Right atrium auricular region (tissue), 2 donors: ENCODE data around the gene TTC39C. TPM values are rescaled to one million over a fixed set of nuclear protein-coding genes. Genes with fewer than 3 reads are reported as not detected.
A peak's percentile ranks its signal among the peaks of the same experiment; 100 is the strongest.

Source experiments
- DNase-seq: peaks from one replicate; pipeline ENCODE4 v3.0.0-alpha.2; 2019; ENCODE audit warnings: low spot score
- H3K27ac ChIP-seq, 2 donors: fragments of 200-600 bp; sonication (generic); 1 replicate in 1 of 2; 2 replicates in 1 of 2; pipeline ENCODE4 v1.5.1; 2016 to 2019
- H3K27me3 ChIP-seq, 2 donors: fragments of 200-600 bp; sonication (generic); one replicate each; pipeline versions ENCODE4 v1.5.1 to v1.6.0; 2017 to 2019
- H3K36me3 ChIP-seq: fragments of 200-600 bp; sonication (generic); one replicate; pipeline ENCODE4 v1.5.1; 2016
- H3K4me1 ChIP-seq, 2 donors: fragments of 200-600 bp; sonication (generic); one replicate each; pipeline versions ENCODE4 v1.5.1 to v1.6.0; 2017 to 2019
- H3K4me3 ChIP-seq, 2 donors: fragments of 200-600 bp; sonication (generic); 1 replicate in 1 of 2; 2 replicates in 1 of 2; pipeline ENCODE4 v1.5.1; 2017 to 2019; ENCODE audit warnings: mild to moderate bottlenecking in 1 of 2, moderate library complexity in 1 of 2
- H3K9me3 ChIP-seq, 2 donors: fragments of 200-600 bp; sonication (generic); one replicate each; pipeline ENCODE4 v1.5.1; 2019
- total RNA-seq, 2 donors: library from RNA; depleted of rRNA; stranded (reverse); fragments of >200 nt; gene quantifications; one replicate each; pipeline ENCODE4 v1.1.0, GENCODE V29; 2016
- TF ChIP-seq, protein P1 (sequence below), 2 donors: fragments of 200-600 bp; sonication (generic); IDR thresholded peaks; one replicate each; pipeline ENCODE4 v1.5.1; 2019; ENCODE audit warnings: antibody characterized with exemption in 2 of 2

Gene TTC39C
- total RNA-seq, 2 donors from 2014 or later = 4.2 to 10.3 TPM

DNA sequence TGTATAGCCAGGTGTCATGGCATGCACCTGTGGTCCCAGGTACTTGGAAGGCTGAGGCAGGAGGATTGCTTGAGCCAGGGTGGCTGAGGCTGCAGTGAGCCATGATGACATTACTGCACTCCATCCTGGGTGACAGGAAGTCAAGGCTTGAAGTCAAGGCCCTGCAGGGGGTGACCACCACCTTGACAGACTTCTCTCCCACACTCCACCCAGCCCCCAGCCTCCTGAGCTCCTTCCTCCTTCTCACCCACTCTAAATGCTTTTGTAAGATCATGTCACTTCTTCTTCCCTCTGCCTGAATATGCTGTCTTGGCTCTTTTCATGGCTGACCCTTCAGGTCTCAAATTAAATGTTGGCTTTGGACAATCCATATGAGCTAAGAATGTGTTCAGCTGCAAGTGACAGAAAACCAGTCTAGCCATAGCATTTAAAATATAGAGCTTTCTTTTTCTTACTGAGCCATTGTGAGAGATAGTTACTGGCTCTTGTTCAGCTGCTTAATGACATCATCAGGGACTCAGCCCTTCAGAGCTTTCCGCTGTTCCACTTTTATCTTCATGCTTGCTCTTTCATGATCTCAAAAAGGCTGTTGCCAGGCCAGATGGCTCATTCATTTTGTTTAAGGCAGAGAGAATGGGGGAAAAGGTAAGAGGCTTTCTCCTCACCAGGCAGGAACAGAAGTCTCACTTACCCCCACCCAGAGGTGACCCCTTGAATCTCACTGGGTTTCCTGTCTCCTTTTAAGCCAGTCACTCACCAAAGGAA lies 36.7 kb upstream of the TTC39C start:
- no peak for DNase-seq
- Histone ChIP-seq H3K4me1 (peaks cover 0 to 10% of the 10 kb centered on the region in 2 donors), H3K36me3 (no peaks in the 10 kb centered on the region), H3K9me3 (no peaks in the 10 kb centered on the region), H3K27me3 (no peaks in the 10 kb centered on the region), H3K27ac (no peak overlapping the region), H3K4me3 (no peak overlapping the region)
- TF ChIP-seq, protein P1, sequence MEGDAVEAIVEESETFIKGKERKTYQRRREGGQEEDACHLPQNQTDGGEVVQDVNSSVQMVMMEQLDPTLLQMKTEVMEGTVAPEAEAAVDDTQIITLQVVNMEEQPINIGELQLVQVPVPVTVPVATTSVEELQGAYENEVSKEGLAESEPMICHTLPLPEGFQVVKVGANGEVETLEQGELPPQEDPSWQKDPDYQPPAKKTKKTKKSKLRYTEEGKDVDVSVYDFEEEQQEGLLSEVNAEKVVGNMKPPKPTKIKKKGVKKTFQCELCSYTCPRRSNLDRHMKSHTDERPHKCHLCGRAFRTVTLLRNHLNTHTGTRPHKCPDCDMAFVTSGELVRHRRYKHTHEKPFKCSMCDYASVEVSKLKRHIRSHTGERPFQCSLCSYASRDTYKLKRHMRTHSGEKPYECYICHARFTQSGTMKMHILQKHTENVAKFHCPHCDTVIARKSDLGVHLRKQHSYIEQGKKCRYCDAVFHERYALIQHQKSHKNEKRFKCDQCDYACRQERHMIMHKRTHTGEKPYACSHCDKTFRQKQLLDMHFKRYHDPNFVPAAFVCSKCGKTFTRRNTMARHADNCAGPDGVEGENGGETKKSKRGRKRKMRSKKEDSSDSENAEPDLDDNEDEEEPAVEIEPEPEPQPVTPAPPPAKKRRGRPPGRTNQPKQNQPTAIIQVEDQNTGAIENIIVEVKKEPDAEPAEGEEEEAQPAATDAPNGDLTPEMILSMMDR (IDR thresholded peaks at IDR 0.05) = no peak

DNA sequence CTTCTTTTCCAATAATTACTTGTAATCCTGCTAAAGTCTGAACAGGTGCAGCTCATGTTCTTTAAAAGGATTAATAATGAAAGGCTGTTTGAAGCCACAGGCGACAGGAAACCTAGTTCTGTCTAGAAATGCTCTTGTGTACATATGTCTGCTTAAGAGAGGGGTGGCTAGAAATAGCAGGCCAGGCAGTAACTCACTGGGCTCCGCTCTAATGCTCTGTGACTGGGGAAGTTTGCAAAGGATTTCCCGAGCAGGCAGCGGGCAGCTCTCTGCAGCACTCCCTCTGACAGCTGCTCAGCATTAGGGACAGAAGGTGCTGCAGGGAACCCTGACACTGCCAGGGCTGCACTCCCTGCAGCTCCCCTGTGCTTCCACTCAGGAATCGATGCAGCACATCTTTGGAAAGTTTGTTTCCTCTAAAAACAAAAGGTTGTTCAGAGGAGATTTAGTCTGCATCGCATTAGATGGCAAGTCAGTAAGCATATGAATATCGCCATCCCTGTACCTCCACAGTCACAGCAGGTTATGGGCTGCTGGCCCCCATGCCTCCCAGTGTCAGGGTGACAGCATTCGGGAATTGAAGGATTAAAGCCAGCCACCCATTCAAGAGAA lies 33.1 kb upstream of the TTC39C start:
- TF ChIP-seq, protein P1 (IDR thresholded peaks at IDR 0.05) = no peak
- H3K4me1 ChIP-seq = peaks cover 0 to 11% of the 10 kb centered on the region in 2 donors
- H3K9me3 ChIP-seq = no peaks in the 10 kb centered on the region
- H3K36me3 ChIP-seq = no peaks in the 10 kb centered on the region
- H3K27me3 ChIP-seq = no peaks in the 10 kb centered on the region
- DNase-seq = no peak
- no peak overlapping the region for H3K27ac ChIP-seq
- no peak overlapping the region for H3K4me3 ChIP-seq

DNA sequence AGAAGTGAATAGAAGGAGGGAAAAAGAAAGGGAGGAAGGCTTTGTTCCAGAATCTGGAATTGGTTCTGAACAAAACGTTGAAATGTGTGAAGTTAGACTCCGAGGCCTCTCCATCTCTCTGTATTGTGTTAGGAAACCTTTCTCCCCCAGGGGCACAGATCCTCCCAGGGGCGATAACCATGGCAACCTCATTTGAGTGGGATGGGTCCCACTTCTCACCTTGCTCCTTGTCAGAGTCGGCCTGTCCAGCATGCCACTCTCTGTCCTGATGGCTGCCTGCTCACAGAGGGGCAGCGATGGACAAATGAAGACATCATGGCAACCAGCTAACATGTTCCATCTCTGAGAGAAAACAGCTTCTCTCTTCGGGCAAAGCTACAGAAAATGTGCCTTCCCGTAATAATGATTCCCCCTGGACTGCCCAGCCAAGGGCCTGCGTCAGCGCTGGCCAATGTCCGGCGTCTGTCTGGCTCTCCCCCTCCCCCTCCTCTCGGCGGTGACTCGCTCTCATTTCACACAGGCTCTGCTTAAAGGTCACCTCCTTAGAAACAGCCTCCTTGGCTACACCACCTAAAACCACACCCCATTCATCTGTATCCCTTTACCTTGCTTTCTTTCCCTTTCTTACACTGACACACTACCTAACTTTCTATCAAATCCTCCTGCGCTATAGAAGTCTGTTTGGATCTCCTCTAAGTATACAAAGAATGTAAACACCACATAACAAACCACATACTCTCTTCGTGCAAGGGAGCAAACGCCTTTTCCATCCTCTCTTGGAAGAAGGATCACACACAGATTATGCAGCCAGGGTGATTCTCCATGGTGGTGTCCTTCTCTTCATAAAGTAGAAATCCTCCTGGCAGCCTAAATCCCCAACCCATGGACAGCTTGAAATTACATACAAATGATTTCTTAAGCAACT lies 32.1 kb upstream of the TTC39C start:
- peak; percentile 91 for DNase-seq
- TF ChIP-seq, protein P1 (IDR thresholded peaks at IDR 0.05) = no peak
- no peaks in the 10 kb centered on the region for H3K9me3 ChIP-seq
- no peaks in the 10 kb centered on the region for H3K27me3 ChIP-seq
- peaks cover 0 to 11% of the 10 kb centered on the region in 2 donors for H3K4me1 ChIP-seq
- peak overlapping the region; percentile 7 to 51 for H3K27ac ChIP-seq
- no peak overlapping the region for H3K4me3 ChIP-seq
- no peaks in the 10 kb centered on the region for H3K36me3 ChIP-seq

DNA sequence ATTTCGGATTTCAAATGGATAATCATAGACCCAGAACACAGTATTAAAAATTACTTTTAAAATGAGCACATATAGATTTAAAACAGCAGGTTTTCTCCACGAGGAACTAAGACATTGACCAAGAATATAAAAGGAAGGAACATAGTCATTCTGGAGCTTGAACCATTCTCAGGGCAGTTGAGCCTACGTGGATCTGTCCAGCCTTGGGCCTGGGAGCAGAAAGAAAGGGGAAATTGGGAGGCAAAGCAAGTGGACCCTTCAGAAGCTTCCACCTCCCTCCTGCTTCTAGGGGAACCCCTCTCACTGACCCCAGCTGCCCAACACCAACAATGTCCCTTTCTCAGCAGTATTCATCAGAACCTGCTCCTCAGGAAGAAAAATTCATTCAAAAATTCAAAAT lies 31.4 kb upstream of the TTC39C start:
- Histone ChIP-seq H3K9me3 (no peaks in the 10 kb centered on the region), H3K27me3 (no peaks in the 10 kb centered on the region), H3K4me1 (peaks cover 0 to 11% of the 10 kb centered on the region in 2 donors), H3K27ac (peak overlapping the region in 1 of 2 donors; percentile 51), H3K36me3 (no peaks in the 10 kb centered on the region), H3K4me3 (no peak overlapping the region)
- TF ChIP-seq, protein P1 (IDR thresholded peaks at IDR 0.05) = no peak
- no peak for DNase-seq

DNA sequence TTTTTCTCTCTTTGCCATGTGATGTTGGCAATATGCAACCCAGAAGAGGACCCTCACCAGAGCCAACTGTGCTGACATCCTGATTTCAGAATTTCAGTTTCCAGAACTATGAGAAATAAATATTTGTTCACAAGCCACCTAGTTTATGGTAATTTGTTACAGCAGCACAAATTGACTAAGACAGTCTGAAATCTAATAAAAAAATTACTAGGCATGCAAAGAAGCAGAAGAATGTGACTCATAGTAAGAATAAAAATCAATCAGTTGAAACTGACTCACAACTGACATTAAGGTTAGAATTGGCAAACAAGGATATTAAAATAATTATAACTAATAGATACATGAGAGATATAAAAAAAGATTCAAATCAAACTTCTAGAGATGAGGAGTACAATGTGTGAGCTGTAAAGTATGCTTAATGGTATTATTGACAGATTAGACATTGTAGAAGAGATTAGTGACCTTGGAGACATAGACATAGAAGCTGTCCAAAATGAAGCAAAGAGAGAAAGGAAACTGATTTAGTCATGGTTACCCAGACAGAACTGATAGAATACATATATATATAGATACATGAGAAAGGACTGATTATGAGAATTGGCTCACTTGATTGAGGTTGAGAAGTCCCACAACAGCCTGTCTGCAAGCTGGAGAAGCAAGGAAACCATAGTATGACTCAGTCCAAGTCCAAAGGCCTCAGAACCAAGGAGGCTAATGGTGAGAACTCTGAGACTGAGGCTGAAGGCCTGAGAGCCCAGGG lies 27.8 kb upstream of the TTC39C start:
- no peak overlapping the region for H3K4me3 ChIP-seq
- DNase-seq = no peak
- H3K27me3 ChIP-seq = no peaks in the 10 kb centered on the region
- no peak overlapping the region for H3K27ac ChIP-seq
- no peaks in the 10 kb centered on the region for H3K36me3 ChIP-seq
- H3K4me1 ChIP-seq = peaks cover 0 to 5% of the 10 kb centered on the region in 2 donors
- H3K9me3 ChIP-seq = no peaks in the 10 kb centered on the region
- TF ChIP-seq, protein P1 (IDR thresholded peaks at IDR 0.05) = no peak
